Motor neuron (in vitro differentiated cells): Measurements from ENCODE around the gene DDIT4. TPM values are rescaled to one million over a fixed set of nuclear protein-coding genes. Genes with fewer than 3 reads are reported as not detected.
"Not testable (repeated sequence)": the region's sequence is repeated elsewhere in the genome, so short reads cannot be mapped to it uniquely, and the experiment has no call there.

ENCODE experiments used
- ATAC-seq, 8 experiments: fragments of 200-7000 bp; cut with Tn5 transposase; replicated peaks in 6 of 8; 2 replicates each; pipeline ENCODE4 v1.8.0; 2021; ENCODE audit warnings: mild to moderate bottlenecking in 8 of 8, moderate library complexity in 8 of 8
- H3K27ac ChIP-seq, 2 donors: fragments of 250-450 bp; sonication (Bioruptor Pico); 2 replicates each; pipeline ENCODE4 v1.9.0; 2021; ENCODE audit warnings: antibody characterized with exemption in 2 of 2, mild to moderate bottlenecking in 2 of 2, moderate library complexity in 1 of 2
- H3K4me1 ChIP-seq, 2 donors: fragments of 250-450 bp; sonication (Bioruptor Pico); replicated peaks in 1 of 2; 2 replicates each; pipeline ENCODE4 v1.6.1; 2021; ENCODE audit warnings: antibody characterized with exemption in 2 of 2, mild to moderate bottlenecking in 2 of 2, moderate library complexity in 1 of 2
- H3K4me3 ChIP-seq, 5 donors: fragments of 250-450 bp; sonication (Bioruptor Pico); 2 replicates each; pipeline ENCODE4 v1.9.0; 2021; ENCODE audit warnings: antibody characterized with exemption in 5 of 5, mild to moderate bottlenecking in 5 of 5, moderate library complexity in 4 of 5
- WGBS, 10 experiments: fragments of 450-650 bp; shearing (Covaris generic); methylation state at CpG; one replicate each; pipeline ENCODE4 v1.0.0; 2022; 5-methylcytosine and 5-hydroxymethylcytosine counted together
- in situ Hi-C, 9 experiments: fragments of 400-800 bp; cut with MboI; loops; one replicate each; pipeline ENCODE4 v1.15.0; 2021; ENCODE audit warnings: low sequenced_read_pairs in 9 of 9, low pct_unique_long_range_greater_than_20kb in 2 of 9; ENCODE audit not compliant: unreplicated experiment in 9 of 9
- total RNA-seq, 8 experiments: library from RNA; unstranded; fragments of 300-600 nt; gene quantifications; 2 replicates each; pipeline versions ENCODE4 v1.2.3 to v1.2.4, GENCODE V29; 2022

DDIT4 gene
- total RNA-seq, 8 experiments from 2014 or later = 58.6 to 340 (median 216) TPM

DNA sequence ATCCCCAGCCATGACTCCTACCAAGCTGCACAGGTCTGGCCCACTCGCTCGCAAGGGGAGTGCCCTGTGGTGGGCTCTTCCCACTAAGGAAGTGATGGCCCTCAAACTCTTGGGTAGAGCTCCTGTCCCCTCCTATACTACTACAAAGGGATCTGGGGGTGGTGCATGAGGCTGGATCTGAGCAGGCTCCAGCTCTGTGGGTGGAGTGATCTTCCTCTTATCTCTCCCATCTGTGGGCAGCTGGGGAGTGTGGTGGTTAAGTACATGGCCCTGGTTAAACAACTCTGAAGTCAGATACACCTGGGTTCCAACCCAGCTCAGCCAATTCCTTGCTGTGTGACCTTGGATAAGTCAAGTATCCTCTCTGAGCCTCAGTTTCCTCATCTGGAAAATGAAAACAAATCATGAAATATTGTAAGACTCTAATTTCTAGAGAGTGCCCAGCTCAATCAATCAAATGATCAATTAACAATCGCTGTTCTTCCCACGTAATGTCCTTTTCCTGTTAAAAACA lies 17.4 kb downstream of the DDIT4 start:
- ATAC-seq = peak in 1 of 8 experiments; percentile 45
- 92 to 100% (median 94%) methylated on average over 2 of the region's 4 CpGs; no CpG with 5 or more reads in 4 of the 10 experiments for WGBS, 10 experiments
- H3K4me3 ChIP-seq = no peak overlapping the region
- peaks cover 4% of the 10 kb centered on the region in 2 donors for H3K4me1 ChIP-seq
- in situ Hi-C loops = no loop called here
- no peak overlapping the region for H3K27ac ChIP-seq

DNA sequence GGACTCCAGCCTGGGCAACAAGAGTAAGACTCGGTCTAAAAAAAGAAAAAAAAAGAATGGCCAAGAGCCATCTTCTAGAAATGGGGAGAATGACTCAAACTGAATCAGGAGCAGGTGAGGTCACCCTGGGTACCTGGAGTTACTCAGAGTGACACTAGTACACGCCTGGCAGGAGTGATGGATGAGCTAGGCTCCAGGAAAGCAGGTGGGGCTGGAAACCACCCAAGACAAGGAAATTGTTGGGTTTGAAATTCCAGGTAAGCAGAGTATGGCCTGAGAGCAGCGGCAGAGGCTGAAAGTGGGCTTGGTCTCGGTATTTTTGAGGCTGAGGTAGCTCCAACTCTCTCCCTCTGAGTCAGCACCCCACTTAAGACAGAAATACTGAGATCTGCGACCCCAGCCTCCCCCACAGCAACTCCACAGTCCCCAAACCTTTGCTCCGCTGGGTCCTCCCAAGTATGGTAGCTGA lies 18.5 kb downstream of the DDIT4 start:
- WGBS, 10 experiments = 57 to 100% (median 83%) methylated on average over 1 to 3 of the region's 6 CpGs; no CpG with 5 or more reads in 3 of the 10 experiments
- H3K27ac ChIP-seq = no peak overlapping the region
- peak in 3 of 8 experiments; percentile 42 to 54 (median 49) for ATAC-seq

DNA sequence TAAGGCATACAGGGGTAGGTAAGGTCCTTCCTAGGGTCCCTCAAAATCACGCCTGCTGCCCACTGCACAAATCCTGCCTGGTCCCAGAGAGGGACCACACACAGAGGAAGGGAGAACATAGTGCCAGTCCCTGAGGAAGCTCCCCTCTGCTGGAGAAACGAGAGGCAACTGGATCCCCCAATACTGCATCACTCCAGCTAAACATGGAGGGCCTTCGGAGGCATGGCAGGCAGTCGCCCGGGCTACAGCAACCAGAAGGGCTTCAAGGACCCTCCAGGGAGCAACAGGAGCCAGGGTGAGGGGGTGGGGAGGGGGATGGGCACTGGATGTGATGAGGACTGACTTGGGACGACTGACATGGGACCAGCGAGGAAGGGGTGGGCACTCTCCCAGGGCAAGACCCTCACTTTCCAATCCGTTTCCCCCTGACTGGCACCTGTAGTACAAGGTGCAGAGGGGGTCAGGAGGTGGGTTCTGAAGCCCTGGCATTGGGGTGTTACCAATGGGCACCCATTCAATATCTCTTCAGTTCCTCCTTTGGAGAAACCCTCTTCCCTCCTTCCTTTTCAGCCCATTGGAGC lies 21.7 kb downstream of the DDIT4 start:
- 0 to 80% (median 17%) methylated on average over 1 to 2 of the region's 8 CpGs; no CpG with 5 or more reads in 7 of the 10 experiments for WGBS, 10 experiments
- in situ Hi-C loops = no loop called here
- Histone ChIP-seq H3K27ac (peak overlapping the region; percentile 45 to 63), H3K4me1 (peaks cover 23 to 30% of the 10 kb centered on the region in 2 donors), H3K4me3 (no peak overlapping the region)
- no peak for ATAC-seq

More for the DNA sequence above, 18.5 kb downstream of the DDIT4 start:
- in situ Hi-C loops = no loop called here
- Histone ChIP-seq H3K4me3 (no peak overlapping the region), H3K4me1 (peaks cover 12 to 16% of the 10 kb centered on the region in 2 donors)

DNA sequence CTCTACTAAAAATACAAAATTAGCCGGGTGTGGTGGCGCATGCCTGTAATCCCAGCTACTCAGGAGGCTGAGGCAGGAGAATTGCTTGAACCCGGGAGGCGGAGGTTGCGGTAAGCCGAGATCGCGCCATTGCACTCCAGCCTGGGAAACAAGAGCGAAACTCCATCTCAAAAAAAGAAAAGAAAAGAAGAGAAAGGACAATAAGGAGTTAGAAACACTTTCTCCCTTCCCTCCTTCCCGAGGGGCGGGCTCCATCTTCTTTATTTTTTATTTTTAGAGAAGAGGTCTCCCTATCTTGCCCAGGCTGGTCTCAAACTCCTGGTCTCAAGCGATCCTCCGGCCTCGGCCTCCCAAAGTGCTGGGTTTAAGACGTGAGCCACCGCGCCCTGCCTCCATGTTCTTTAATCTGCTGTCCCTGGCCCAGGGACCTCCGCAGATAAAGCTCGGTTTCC lies 23.1 kb downstream of the DDIT4 start:
- in situ Hi-C loops, H3K4me3 ChIP-seq, ATAC-seq: not testable (repeated sequence)
- Histone ChIP-seq H3K27ac (peak overlapping the region; percentile 70 to 82), H3K4me1 (peaks cover 23 to 30% of the 10 kb centered on the region in 2 donors)
- WGBS, 10 experiments = 29 to 100% (median 92%) methylated on average over 1 to 9 of the region's 19 CpGs; no CpG with 5 or more reads in 3 of the 10 experiments

DNA sequence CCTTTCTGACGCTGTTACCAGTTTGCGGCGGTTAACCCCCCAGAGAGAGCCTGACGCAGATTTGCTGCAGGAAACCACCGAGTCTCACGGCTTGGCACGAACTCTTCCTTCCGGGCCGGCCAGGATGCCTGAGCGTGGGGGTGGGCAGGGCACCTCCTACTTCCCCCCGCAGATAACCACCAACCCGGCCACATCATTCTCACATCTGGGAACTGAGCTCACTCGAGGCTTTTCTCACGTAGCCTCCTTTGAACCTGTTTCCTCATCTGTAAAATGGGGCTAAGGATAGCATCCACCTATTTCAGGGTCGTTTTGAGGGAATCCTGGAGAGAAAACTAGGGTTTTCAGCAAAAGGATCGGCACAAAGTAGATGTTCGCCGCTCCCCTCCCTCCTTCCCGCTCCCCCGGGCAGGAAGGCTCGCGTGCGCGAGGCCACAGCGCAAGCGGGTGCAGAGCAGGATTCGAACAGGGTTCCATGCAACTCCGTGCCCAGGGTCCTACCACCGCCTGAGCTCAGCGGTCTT lies 23.6 kb downstream of the DDIT4 start:
- H3K4me1 ChIP-seq = peaks cover 23 to 30% of the 10 kb centered on the region in 2 donors
- peak overlapping the region; percentile 20 to 51 (median 32) for H3K4me3 ChIP-seq
- 8 to 74% (median 11%) methylated on average over 1 to 22 of the region's 30 CpGs; no CpG with 5 or more reads in 3 of the 10 experiments for WGBS, 10 experiments
- peak in 2 of 8 experiments; percentile 2 to 11 for ATAC-seq
- peak overlapping the region; percentile 82 to 83 for H3K27ac ChIP-seq
- in situ Hi-C loops = no loop called here

DNA sequence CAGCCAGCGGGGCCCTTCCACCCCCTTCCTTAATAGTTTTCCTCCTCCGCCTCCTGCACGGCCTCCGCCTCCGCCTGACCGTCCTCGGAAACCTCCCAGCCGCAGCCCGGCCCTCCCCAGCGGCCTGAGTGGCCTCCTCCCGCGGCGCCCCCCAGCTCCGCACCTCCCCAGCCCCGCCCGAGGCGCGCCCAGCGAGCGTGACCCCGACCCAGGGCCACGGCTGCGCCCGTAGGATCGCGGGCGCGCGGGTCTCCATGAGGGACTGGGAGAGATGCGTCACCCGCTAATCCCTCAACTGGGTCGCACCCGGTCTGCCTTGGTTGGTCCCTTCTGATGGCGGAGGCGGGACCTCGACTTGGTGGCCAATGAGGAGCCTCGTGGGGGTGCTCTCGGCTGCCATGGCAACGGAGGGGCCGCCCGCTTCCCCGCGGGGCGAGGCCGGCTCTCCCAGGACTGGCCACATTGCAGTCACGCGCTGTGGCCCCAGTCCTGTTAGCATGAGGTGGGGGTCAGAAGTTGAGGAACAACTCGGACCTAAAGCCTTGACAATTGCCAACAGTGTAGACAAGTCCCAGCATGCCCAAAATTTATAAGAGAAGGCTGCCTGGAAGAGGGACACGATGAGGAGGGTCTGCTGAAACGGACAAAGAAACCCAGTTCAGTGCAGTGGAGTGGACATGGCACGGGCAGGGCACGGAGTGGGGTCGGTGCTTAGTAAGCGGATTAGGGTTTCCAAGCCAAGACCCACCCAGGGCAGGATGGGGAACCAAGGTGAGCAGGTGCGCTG lies 24.3 kb downstream of the DDIT4 start:
- Histone ChIP-seq H3K27ac (peak overlapping the region; percentile 82 to 83), H3K4me1 (peaks cover 23 to 30% of the 10 kb centered on the region in 2 donors)
- ATAC-seq = peak; percentile 91 to 98 (median 96)

DNA sequence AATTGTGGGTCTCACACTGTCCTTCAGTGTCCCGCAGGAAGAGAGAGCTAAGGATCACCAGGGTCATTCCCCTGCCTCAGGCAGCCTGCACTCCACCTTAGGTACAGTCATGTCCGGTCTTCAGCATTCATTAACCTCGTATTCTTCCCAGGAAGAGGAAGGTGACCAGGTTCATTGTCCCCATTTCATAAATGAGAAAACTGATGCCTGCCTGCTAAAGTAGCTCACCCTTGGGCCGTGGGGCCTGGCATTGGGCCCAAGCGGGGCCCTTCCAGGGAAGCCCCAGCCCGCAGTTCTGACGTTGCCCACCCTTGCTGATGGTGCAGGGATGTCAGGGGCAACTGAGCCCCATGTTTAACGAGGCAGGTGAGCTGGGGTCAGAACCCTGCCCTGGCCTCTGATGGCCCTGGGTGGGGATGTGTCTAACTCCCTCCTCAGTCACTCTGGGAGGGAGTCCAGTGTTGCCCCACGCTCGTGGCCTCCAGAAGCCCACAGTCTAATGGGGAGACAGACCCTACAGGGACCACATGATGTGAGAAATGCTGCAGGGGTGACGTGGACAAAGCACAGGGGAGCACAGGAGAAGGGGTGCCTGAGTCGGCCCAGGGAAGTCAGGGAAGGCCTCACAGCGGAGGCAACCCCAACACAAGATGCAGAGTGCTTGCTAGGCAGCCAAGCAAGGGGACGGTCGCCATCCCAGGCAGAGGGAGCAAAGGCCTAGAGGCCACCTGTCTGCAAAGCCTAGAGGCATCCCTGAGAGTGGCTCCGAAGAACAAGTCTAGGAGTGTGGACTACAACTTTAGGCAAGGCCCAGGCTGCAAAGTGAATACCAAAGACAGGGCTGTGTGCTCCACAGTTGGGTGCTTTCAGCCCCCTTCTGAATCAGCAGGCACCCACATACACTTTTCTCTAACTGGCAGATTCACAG lies 25.1 kb downstream of the DDIT4 start:
- ATAC-seq = no peak
- peak overlapping the region; percentile 74 to 82 for H3K27ac ChIP-seq

More for the DNA sequence above, 24.3 kb downstream of the DDIT4 start:
- peak overlapping the region; percentile 20 to 51 (median 32) for H3K4me3 ChIP-seq
- in situ Hi-C loops = no loop called here
- 0 to 100% (median 43%) methylated on average over 1 to 13 of the region's 55 CpGs; no CpG with 5 or more reads in 2 of the 10 experiments for WGBS, 10 experiments

DNA sequence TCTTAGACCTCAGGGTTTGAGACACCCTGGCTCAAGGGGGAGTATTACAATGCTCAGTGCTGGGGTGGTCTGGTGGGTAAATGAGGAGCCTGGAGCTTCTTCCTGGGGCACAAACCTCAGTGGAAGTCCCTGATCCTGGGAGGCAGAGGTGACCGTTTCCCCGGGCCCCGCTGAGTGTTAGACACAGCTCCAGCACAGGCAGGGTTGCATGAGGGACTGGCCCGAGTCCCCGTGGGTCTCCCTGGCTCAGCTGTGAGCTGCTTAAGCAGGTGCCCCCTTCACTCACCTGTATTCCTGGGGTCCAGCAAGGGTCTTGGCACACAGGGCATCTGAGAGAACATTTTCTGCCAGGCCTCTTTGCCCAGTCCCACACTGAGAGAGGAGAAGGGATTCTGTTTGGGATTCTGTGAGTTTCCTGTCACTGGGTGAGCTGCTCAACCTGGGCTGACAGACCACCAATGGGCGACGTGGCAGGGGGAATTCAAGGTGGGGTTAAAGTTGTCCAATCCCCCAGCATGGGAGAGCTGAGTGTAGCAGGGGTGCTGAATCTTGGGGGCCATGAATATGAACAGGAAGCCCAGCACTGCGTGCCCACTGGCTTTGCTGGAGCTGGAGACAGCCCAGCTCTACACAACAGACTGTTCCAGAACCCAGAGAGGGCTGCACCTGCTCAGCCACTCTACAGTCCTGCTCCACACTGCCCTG lies 29.9 kb downstream of the DDIT4 start:
- 33 to 100% (median 87%) methylated on average over 1 to 4 of the region's 8 CpGs; no CpG with 5 or more reads in 4 of the 10 experiments for WGBS, 10 experiments
- peaks cover 4 to 11% of the 10 kb centered on the region in 2 donors for H3K4me1 ChIP-seq
- in situ Hi-C loops = no loop called here
- H3K27ac ChIP-seq = no peak overlapping the region
- peak in 3 of 8 experiments; percentile 11 to 31 (median 17) for ATAC-seq
- no peak overlapping the region for H3K4me3 ChIP-seq

More for the DNA sequence above, 25.1 kb downstream of the DDIT4 start:
- Histone ChIP-seq H3K4me1 (peaks cover 23 to 30% of the 10 kb centered on the region in 2 donors), H3K4me3 (no peak overlapping the region)
- in situ Hi-C loops = no loop called here
- WGBS, 10 experiments = 71 to 100% (median 95%) methylated on average over 1 to 4 of the region's 16 CpGs; no CpG with 5 or more reads in 4 of the 10 experiments

DNA sequence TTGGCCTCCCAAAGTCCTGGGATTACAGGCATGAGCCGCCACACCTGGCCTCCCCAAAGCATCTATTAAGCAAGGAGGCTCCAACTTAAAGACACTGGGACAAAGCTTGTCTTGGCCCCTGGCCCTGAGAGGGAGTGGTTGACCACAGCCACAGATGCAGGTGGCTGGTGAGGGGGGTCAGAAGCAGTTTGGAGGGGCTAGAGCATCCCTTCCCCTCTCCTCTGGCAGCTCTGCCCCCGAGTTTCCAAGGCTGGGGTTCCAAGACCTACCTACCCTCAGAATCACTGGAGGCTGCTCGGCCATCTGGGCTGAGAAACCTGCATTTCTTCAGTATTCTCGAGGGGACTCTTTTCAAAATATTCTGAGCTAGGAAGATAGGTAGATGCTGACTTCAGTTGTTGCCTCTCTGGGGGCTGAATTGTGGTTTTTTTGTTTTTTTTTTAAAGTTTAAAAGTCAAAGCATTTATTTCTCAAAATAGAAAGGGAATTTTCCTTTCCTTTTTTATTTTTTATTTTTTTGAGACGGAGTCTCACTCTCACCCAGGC lies 32.6 kb downstream of the DDIT4 start:
- in situ Hi-C loops = no loop called here
- H3K4me3 ChIP-seq = no peak overlapping the region

DNA sequence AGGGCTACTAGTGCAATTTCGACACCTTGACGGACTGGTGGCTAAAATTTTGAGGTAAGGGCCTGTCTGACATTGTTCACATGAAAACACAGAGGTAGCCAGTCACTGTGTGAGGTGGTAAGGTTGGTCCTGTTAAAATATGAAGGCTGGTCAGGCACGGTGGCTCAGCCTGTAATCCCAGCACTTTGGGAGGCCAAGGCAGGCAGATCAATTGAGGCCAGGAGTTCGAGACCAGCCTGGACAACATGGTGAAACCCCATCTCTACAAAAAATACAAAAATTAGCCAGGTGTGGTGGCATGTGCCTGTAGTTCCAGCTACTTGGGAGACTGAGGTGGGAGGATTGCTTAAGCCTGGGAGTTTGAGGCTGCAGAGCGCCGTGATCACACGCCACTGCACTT lies 34.0 kb downstream of the DDIT4 start:
- peaks cover 5 to 11% of the 10 kb centered on the region in 2 donors for H3K4me1 ChIP-seq
- H3K27ac ChIP-seq, ATAC-seq, H3K4me3 ChIP-seq, in situ Hi-C loops: not testable (repeated sequence)
- WGBS, 10 experiments = 60 to 100% (median 98%) methylated on average over 1 to 6 of the region's 7 CpGs; no CpG with 5 or more reads in 2 of the 10 experiments

More for the DNA sequence above, 32.6 kb downstream of the DDIT4 start:
- no peak for ATAC-seq
- WGBS, 10 experiments = 56 to 100% (median 91%) methylated on average over 1 to 3 of the region's 5 CpGs; no CpG with 5 or more reads in 2 of the 10 experiments
- H3K27ac ChIP-seq = no peak overlapping the region
- peaks cover 5 to 11% of the 10 kb centered on the region in 2 donors for H3K4me1 ChIP-seq

DNA sequence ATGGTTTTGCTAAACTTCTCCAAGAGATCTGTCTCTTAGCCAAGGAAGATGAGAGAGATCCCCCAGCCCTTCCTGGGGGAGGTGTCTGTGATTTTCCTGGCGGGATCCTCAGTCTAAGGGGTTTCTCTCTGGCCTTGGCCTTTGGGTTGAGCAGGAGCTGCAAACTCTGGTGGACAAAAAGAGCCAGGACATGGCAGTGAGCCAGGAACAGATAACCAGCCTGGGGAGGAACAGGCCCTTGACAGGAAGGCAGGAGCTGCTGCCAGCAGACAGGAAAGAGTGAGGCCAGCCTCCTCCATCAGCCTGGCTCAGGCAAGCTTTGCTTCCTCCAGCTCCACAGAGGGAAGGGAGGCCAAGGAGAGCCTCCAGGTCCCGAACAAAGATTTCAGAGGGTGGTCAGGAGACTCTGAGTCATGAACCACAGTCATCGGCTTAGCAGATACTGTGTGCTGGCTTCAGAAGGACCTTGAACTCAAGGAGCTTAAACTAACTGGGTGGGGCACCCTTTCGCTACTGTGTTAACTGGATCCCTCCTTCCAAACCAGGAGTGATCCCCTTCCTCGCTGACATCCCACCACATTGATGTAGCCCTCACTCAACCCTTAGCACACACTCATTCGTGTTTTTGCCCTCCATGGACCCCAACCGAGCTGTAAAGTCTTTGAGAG lies 34.7 kb downstream of the DDIT4 start:
- in situ Hi-C loops = no loop called here
- WGBS, 10 experiments = 42 to 90% (median 70%) methylated on average over 1 to 6 of the region's 7 CpGs; no CpG with 5 or more reads in 1 of the 10 experiments
- peak overlapping the region in 1 of 2 donors; percentile 25 for H3K27ac ChIP-seq
- H3K4me3 ChIP-seq = no peak overlapping the region
- peak in 7 of 8 experiments; percentile 61 to 84 (median 67) for ATAC-seq
- peaks cover 5 to 11% of the 10 kb centered on the region in 2 donors for H3K4me1 ChIP-seq
